Measurements from ENCODE around the gene FIS1. TPM values are rescaled to one million over a fixed set of nuclear protein-coding genes. Genes with fewer than 3 reads are reported as not detected.
A peak's percentile ranks its signal among the peaks of the same experiment; 100 is the strongest.

The FIS1 gene
- total RNA-seq, 1 donor from 2014 or later: 118 TPM

DNA sequence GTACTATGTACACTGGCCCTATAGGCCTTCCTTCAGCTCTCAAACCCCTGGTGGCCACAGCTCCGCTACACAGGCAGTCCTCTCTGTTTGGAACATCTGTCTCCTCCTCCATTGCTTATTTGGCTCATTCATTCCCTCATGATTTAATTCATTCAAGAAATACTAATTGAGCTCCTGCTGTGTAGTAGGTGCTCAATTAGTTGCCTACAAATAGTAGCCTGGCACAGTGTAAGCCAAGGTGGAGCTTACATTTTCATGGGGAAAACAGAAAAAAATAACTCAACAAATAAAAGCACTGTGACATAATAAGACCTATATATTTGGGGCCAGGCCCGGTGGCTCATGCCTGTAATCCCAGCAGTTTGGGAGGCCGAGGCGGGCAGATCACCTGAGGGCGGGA, 3.4 kb upstream of the FIS1 start:
- Mint-ChIP-seq H3K4me3 (ENCODE audit: unreplicated experiment) (no peak overlapping the region), H3K27me3 (ENCODE audit: low read depth) (no peaks in the 10 kb centered on the region), H3K4me1 (ENCODE audit: low read depth) (peaks cover 40% of the 10 kb centered on the region), H3K9me3 (ENCODE audit: low read depth) (no peaks in the 10 kb centered on the region), H3K36me3 (ENCODE audit: low read depth) (peaks cover 5% of the 10 kb centered on the region), H3K27ac (ENCODE audit: unreplicated experiment) (no peak overlapping the region)
- no peak for DNase-seq (ENCODE audit: low spot score)
- TF ChIP-seq, protein P1, sequence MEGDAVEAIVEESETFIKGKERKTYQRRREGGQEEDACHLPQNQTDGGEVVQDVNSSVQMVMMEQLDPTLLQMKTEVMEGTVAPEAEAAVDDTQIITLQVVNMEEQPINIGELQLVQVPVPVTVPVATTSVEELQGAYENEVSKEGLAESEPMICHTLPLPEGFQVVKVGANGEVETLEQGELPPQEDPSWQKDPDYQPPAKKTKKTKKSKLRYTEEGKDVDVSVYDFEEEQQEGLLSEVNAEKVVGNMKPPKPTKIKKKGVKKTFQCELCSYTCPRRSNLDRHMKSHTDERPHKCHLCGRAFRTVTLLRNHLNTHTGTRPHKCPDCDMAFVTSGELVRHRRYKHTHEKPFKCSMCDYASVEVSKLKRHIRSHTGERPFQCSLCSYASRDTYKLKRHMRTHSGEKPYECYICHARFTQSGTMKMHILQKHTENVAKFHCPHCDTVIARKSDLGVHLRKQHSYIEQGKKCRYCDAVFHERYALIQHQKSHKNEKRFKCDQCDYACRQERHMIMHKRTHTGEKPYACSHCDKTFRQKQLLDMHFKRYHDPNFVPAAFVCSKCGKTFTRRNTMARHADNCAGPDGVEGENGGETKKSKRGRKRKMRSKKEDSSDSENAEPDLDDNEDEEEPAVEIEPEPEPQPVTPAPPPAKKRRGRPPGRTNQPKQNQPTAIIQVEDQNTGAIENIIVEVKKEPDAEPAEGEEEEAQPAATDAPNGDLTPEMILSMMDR (IDR thresholded peaks at IDR 0.05): no peak

DNA sequence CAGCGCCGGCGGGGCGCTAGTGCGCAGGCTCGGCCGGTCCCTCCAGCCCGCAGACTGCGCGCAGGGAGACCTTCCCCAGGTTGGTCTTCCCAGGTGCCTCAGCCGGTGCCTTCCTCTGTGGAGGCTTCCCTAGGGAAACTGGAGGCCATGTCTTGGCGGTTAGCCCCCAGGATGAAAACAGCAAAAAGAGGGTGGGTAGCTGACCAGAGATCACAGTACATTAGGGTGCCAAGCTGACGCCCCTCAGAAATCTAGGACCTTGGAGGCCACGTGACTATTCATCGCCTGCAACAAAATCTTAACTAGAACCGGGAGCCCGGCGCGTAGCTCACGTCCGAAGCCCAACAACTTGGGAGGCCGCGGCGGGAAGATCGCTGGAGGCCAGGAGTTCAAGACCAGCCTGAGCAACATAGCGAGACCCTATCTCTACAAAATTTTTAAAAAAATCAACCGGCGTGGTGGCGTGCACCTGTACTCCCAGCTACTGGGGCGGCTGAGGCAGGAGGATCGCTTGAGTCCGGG, 327 bp upstream of the FIS1 start:
- TF ChIP-seq, protein P1 (IDR thresholded peaks at IDR 0.05): no peak
- H3K9me3 Mint-ChIP-seq (ENCODE audit: low read depth): no peaks in the 10 kb centered on the region
- peaks cover 20% of the 10 kb centered on the region for H3K4me1 Mint-ChIP-seq (ENCODE audit: low read depth)
- H3K27ac Mint-ChIP-seq (ENCODE audit: unreplicated experiment): peak overlapping the region; percentile 97
- H3K36me3 Mint-ChIP-seq (ENCODE audit: low read depth): peaks cover 3% of the 10 kb centered on the region
- no peaks in the 10 kb centered on the region for H3K27me3 Mint-ChIP-seq (ENCODE audit: low read depth)
- peak overlapping the region; percentile 98 for H3K4me3 Mint-ChIP-seq (ENCODE audit: unreplicated experiment)
- DNase-seq (ENCODE audit: low spot score): no peak

DNA sequence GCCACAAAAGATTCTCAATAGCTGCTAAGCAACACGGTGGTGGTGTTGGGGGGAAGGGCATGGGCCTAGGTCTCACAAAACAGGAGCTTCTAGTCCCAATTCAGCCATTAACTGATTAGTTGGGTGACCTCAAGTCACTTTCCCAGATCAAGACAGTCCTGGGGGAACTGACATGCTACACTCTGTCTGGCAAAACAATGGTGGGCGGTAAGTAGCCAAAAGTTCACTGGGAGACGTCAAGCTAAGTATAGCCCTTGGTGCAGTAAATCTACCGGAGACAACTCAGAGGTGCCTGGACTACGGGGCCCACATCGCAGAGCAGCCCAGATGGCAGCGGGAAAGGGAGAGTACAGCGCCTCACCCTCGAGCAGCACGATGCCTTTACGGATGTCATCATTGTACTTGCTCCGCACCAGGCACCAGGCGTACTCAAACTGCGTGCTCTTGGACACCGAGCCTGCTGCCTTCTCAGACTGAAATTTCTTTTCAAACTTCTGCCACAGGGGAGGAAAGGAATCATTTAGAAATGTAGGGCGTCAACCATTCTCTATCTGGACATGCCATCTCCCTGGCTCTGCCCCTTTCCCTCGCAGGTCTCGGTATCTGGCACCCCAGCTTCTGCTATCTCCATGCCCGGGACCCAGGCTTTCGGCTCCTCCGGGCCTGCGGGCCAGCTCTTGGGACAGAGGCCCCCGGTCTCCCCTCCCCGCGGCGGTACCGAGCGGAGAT, 1.1 kb downstream of the FIS1 start:
- Mint-ChIP-seq H3K9me3 (ENCODE audit: low read depth) (no peaks in the 10 kb centered on the region), H3K36me3 (ENCODE audit: low read depth) (peaks cover 5% of the 10 kb centered on the region), H3K4me1 (ENCODE audit: low read depth) (peaks cover 17% of the 10 kb centered on the region), H3K27me3 (ENCODE audit: low read depth) (no peaks in the 10 kb centered on the region), H3K4me3 (ENCODE audit: unreplicated experiment) (peak overlapping the region; percentile 98), H3K27ac (ENCODE audit: unreplicated experiment) (peak overlapping the region; percentile 97)
- TF ChIP-seq, protein P1 (IDR thresholded peaks at IDR 0.05): no peak
- no peak for DNase-seq (ENCODE audit: low spot score)

DNA sequence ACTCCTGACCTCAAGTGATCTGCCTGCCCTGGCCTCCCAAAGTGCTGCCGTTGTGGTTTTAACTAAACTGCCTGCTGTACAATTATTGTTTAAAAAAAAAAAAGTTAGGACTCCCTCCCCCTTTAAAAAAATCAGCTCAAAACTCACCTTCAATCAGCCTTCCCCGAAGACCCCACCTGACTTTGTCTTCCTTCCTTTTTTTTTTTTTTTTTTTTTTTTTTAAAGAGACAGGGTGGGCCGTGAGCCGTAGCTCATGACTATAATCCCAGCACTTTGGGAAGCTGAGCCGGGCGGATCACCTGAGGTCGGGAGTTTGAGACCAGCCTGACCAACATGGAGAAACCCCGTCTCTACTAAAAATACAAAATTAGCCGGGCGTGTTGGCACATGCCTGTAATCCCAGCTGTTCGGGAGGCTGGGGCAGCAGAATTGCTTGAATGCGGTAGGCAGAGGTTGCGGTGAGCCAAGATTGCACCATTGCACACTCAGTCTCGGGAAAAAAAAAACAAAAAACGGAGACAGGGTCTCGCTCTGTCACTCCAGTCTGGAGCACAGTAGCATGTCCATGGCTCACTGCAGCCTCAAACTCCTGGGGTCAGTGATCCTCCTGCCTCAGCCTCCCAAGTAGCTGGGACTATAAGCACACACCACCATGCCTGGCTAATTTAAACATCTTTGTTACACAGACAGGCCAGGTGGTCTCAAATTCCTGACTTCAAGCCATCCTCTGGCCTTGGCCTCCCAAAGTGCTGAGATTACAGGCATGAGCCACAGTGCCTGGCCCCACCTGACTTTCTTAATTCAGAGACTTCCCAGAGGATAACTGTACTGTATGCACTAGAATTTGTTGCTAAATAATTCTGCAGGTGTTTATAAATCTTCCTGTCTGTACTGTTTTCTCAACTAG, 3.2 kb downstream of the FIS1 start:
- no peak overlapping the region for H3K4me3 Mint-ChIP-seq (ENCODE audit: unreplicated experiment)
- no peak overlapping the region for H3K27ac Mint-ChIP-seq (ENCODE audit: unreplicated experiment)
- no peaks in the 10 kb centered on the region for H3K9me3 Mint-ChIP-seq (ENCODE audit: low read depth)
- no peak for DNase-seq (ENCODE audit: low spot score)
- TF ChIP-seq, protein P1 (IDR thresholded peaks at IDR 0.05): no peak
- no peaks in the 10 kb centered on the region for H3K27me3 Mint-ChIP-seq (ENCODE audit: low read depth)
- peaks cover 2% of the 10 kb centered on the region for H3K36me3 Mint-ChIP-seq (ENCODE audit: low read depth)
- peaks cover 21% of the 10 kb centered on the region for H3K4me1 Mint-ChIP-seq (ENCODE audit: low read depth)

DNA sequence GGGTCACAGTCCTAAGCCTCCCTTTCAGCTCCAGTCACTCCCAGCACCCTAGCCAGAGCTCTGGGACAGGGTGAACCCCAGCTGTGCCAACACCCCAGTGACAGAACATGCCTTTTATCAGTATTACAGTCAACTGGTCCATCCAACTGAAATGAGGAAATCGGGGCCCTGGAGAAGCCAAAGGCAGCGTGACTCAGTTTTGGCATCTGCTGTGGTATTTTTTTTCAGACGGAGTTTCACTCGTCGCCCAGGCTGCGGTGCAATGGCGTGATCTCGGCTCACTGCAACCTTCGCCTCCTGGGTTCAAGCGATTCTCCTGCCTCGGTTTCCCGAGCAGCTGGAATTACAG, 3.9 kb downstream of the FIS1 start:
- Mint-ChIP-seq H3K4me1 (ENCODE audit: low read depth) (peaks cover 21% of the 10 kb centered on the region), H3K9me3 (ENCODE audit: low read depth) (no peaks in the 10 kb centered on the region), H3K4me3 (ENCODE audit: unreplicated experiment) (no peak overlapping the region), H3K27me3 (ENCODE audit: low read depth) (no peaks in the 10 kb centered on the region), H3K27ac (ENCODE audit: unreplicated experiment) (no peak overlapping the region), H3K36me3 (ENCODE audit: low read depth) (peaks cover 2% of the 10 kb centered on the region)
- DNase-seq (ENCODE audit: low spot score): no peak
- TF ChIP-seq, protein P1 (IDR thresholded peaks at IDR 0.05): no peak

Data from chondrocyte (in vitro differentiated cells).